HG02840 (cell line): ENCODE measurements around the gene PDLIM3.
"Not testable (repeated sequence)": the region's sequence is repeated elsewhere in the genome, so short reads cannot be mapped to it uniquely, and the experiment has no call there.

Experiments used
- ATAC-seq: cut with Tn5 transposase; IDR thresholded peaks from one replicate; pipeline ENCODE4 v1.9.1; 2021; ENCODE audit warnings: mild to moderate bottlenecking, moderate library complexity, moderate number of reproducible peaks; ENCODE audit not compliant: unreplicated experiment, low FRiP score

Gene PDLIM3

DNA sequence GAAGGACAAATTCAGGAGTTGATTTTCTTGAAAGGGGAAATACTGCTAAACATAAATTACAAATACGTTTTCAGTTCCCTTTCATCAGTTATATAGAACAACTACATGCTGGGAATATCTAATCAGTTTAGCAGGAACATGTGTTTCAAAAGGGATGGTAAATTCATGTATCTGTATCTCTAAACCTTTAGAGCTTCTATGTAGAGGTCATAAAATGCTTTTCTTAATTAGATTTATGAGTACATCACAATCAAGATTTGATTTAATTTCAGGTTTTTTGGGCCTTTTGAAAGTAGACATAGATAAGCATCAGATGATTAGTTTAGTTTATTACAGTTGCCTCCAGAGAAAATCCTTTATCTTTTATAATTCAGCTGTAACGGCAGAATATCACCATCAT is 12.9 kb downstream of the PDLIM3 start:
- no peak for ATAC-seq

DNA sequence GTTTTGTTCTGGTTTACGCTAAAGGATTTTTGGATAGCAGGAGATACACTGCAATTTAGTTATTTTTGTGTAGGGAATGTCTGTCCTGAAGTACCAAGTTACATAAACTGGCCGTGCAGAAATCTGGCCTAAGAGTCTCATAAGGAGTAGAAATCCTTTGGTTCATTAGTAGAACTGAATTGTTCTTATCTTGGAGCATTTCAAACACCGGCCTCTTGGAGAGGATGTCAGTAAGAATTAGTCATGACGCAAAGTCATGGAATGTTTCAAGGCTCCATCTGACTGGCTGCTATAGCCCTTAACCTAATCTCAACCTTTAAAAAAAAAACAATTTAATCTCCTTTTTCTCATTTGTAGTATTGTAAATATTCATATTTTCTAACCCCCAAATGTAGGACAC is 15.2 kb downstream of the PDLIM3 start:
- no peak for ATAC-seq

DNA sequence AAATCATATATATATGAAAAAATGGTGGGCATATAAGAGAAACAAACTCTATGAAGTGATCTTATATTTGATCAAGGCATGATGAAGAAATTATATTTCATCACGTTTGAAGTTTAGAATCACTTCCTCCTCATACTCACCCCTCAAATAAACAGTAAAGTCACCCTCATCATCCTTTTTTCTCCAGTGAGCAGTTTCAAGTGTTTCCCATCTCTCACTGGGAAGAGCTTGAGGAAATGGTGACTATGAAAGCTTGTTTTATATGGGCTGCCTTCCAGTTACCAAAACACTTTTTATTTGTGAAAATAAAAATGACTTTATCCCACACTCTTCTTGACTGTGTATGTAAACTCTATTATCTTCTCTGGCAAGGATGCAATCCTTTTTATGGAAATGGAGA is 16.8 kb downstream of the PDLIM3 start:
- no peak for ATAC-seq

DNA sequence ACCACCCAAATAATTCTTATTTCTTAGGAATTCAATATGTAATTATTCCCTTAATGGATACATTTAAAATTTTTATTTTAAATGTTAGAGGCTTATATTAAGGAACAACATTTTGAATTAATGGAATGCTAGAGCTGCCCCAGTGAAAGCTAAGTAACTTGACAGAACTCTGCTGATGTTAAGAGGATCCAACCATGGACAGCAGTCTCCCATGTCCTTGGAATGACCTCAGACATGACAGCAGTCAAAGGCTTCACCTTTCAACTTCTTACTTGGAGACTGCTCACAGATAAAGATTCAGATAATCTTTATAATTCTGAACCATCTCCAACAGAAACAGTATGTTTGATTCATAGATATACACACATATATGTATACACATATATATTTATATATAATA is 17.2 kb downstream of the PDLIM3 start:
- ATAC-seq: no peak

DNA sequence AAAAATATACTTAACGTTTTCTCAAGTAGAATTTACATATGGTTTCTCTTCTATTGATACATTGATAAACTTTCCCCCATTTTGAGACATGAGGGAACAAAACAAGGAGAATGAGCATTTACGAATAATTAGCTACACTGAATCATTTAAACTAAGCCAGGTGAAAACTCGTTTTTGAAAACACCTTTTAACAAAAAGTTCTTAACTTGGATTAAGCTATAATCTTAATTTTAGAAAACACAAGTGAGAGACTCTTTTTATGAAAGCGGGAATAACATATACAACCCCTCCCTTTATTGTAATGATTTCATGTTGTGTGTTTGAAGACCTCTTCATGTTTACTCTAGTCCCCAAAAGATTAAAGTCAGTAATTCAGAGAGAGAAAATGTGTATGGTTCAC is 20.1 kb downstream of the PDLIM3 start:
- no peak for ATAC-seq

DNA sequence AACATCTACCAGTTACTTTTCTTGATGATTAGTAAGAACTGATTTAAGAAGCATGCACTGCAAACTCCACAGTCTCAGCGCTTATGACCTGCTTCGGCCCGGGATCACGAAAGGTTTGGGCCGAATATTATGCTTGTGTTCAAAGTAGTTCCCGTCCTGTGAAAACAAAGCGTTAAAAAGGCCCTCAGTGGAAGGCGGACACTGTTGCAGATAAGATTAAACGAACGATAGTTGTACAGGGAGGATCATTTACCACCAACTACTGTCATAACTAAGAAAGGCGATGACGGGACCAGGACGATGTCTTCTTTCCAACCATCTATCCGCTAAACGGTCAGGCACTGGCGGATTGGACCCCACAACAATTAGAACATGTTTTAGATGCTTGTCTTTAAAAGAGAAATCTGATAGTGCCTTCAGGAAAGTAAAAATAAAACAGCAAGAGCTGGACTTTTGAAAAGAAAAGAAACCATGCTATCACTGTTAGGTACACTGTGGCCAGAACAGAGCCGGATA is 21.1 kb downstream of the PDLIM3 start:
- ATAC-seq: no peak

DNA sequence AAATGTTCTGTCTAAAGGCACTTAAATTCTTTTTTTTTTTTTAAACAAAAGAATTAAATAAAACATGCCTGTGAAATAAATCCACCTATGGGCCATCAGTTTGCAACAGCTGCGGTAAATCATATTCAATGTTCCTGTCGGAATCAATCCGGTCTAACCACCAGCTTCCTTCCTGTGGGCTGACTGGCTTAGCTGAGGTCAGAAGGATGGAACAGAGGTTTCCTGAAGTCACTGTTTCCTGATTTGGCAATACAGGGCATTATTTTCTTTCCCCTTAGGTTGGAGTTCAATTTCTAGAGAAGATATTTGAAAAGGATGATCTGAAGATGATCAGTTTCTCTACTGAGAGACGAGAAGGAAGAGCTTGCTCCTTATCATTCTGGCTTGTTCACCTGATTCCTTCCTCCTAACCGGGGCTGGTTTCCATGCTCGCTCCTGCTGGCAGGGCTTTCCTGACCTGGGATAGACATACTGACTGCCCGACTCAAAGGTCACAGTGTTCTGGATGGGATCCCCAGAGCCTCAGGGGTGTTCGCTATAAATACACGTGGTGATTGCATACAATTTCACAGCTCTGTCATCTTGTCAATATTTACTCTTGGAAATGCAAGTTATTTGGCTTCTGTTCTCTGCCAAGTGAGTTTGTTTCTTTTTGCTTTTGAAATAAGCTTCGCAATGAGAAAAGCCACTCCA is 21.7 kb downstream of the PDLIM3 start:
- ATAC-seq: no peak

DNA sequence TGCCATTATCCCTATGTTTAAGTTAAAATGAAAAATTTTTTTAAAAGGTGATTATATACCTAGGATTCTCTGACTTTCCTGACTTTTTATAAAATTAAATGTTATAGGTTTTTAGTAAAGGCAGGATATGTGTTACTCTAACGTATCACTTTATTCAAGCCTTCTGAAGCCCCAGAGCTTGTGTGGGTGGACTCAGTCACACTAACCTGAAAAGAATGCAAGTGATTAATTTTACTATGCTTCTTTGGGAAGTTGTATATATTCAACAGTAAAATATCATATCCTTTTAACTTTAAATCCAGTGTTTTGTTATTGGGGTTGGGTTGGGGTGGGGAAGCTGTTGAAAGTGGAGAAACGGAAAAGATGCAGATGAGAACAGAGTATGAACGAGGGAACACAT is 22.8 kb downstream of the PDLIM3 start:
- no peak for ATAC-seq

DNA sequence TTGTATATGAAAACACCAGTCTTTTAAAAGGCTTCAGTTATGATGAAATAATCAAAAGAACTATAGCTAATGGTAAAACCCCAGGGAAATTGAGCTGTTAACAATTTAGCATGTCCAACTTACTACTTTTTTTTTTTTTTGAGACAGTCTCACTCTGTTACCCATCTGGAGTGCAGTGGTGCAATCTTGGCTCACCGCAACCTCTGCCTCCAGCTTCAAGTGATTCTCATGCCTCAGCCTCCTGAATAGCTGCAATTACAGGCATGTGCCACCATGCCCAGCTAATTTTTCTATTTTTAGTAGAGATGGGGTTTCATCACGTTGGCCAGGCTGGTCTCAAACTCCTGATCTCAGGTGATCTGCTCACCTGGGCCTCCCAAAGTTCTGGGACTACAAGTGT is 24.1 kb downstream of the PDLIM3 start:
- not testable (repeated sequence) for ATAC-seq

DNA sequence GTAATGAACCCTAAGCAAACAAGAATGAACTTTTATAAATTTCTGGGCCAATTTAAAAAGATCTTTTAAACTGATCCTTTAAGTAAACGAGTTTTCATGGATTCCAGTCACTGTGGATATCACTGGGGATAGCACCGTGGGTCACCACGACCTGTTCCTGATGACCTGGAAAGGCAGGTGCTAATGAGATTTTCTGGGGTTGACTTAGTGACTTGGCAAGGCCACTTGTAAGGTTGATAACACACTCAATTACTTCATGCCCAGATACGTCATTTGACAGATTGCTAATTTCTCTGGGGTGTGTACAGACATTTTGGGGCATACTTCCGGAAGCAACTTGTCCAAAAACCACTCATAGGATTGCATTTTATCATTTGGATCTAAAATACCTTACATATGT is 24.5 kb downstream of the PDLIM3 start:
- no peak for ATAC-seq

DNA sequence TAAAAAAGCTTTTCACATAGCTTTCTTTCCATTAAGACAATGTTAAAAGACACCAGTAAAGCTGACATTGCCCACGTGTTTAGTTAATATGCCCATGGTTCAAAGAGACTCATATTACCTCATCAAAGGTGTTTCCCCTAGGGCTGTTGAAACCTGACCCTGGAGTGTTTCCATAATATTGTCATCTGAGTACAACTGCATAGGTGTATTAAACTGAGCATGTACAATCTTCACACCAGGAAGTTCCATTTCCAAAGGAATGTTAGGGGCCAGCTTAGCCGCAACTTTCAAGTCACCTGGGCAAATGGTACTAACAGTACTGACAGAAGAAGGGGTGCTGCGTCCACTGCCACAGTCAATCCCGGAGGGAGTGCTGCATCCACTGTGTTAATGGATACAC is 27.1 kb downstream of the PDLIM3 start:
- ATAC-seq: no peak

DNA sequence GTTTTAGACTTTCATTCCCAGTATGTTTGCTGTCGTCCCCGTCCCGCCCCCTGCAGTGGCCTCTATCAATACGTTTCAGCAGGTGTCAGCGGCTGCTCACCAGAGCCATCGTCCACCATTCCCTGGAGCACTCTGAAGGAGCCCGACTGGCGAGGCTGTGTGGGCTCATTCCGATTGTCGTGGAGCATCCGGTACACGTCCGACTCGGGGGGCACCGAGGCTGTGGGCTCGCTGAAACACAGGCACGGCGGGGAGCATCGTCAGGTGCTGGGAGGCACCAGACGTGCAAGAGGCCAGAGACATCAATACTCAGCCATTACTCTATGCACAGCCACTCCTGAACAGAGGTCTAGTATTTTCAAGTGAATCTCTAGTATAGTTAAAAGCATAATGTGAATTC is 28.9 kb downstream of the PDLIM3 start:
- ATAC-seq: no peak

DNA sequence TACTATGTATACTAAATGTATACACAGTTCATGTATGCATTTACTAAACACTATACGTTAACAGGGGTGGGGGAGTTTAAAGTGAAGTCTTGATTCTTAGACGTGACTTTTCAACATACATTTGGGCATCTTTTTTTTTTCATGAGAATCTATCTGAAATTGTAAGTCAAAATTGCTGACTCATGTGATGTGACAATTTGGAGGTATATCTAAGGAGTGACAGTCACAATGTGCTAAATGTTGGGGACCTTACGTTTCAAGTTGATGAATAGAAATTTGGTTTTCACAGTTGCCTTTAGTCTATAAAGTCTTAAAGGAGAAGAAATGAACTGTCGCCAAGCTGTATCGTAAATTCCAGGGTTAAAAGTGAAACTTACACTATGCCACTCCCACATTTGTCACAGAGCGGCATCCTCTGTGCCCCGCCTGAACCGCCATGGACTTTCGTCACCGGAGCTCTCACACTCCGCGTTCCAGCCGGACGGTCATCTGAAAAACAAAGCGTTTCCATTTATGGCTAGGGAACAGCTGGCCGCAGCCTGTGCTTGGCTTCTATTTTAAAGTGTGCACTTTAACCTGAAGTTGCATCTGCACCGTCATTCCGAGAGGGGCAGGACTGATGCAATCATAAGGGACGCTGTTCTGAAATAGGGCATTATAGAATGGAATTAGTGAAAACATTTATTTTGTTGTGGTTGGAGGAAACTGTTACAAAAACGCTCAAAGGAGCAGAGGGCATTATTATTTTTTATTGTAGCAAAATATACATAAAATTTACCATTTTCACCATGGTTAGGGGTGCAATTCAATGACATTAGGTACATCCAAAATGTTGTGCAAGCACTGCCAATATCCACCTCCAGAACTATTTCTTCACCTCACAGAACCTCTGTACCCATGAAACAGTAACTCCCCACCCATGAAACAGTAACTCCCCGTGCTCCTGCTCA is 30.9 kb downstream of the PDLIM3 start:
- ATAC-seq: no peak

DNA sequence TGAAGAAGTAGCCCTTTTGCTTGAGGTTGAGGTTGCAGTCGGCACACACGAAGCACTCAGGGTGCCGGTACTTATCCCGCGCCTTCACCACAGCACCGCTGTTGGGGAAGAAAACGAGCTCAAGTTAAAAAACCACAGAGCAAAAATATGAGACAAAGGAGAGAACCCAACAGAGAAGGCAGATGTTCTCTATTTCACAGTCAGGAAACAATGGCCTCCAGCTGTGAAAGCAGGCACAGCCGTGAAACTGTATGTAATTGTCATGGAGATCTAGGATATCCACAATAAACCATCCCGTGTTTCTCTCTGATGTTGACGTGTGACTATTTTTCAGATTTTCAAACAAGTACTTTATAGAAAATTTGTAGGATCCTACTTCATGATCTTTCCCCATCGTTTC is 32.9 kb downstream of the PDLIM3 start:
- no peak for ATAC-seq

DNA sequence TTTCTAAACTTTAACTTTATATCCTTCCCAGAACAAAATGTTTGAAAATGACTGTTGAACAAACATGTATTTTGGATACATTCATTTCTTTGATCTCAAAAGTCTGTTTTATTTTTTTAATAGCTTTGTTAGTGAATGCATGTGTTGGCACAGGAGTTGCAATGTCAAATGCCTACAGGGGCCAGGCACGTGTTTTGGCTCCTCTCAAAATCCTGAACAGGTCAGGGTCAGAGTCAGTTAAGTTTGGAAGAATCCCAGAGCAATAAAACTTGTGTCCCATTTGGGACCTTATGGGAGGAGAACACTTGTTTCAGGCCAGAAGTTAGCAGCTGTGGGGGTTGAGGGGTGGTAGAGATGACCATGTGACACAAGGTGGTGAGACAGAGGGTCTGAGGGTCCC is 34.7 kb downstream of the PDLIM3 start:
- ATAC-seq: no peak

DNA sequence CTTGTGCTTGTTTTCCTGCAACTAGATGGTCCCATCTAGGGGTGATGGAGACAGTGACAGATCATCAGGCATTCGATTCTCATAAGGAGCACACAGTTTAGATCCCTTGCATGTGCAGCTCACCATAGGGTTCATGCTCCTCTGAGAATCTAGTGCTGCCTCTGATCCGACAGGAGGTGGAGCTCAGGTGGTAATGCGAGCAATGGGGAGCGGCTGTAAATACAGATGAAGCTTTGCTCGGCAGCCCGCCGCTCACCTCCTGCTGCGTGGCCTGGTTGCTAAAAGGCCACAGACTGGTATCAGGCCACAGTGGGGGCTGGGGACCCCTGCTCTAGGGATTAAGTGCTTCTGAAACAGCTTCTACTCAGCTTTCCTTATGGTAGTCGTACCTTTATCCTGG is 35.3 kb downstream of the PDLIM3 start:
- ATAC-seq: no peak

DNA sequence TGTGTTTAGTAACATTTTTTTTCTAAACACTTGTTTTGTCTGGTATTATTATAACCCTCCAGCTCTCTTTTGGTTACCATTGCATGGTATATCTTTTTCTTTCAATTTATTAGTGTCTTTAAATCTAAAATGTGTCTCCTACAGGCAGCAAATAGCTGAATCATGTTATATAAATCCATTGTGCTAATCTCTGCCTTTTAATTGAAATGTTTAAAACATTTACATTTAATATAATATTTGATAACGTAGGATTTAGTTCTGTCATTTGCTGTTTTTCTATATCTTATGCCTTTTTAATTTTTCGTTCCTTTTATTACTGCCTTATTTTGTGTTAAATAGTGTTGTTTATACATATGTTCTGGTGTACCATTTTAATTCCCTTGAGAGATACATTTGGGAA is 46.7 kb downstream of the PDLIM3 start:
- ATAC-seq: no peak

DNA sequence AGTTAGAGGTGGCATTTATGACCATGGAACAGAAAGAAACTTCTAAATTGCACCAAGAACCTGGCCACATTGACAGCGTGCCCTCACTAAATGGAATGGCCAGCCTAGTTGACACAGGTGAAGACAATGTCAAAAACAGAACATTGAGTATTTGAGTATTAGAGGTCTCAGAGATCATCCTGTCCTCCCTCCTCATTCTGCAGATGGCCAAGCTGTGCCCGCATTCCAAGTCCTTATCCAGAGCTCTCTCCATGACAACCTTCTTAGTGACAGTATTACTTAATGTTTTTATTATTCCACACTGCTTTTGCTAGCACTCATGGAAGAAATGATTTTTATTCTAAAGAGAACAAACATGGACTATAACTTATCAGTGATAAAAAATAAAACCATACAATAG is 53.9 kb downstream of the PDLIM3 start:
- no peak for ATAC-seq

DNA sequence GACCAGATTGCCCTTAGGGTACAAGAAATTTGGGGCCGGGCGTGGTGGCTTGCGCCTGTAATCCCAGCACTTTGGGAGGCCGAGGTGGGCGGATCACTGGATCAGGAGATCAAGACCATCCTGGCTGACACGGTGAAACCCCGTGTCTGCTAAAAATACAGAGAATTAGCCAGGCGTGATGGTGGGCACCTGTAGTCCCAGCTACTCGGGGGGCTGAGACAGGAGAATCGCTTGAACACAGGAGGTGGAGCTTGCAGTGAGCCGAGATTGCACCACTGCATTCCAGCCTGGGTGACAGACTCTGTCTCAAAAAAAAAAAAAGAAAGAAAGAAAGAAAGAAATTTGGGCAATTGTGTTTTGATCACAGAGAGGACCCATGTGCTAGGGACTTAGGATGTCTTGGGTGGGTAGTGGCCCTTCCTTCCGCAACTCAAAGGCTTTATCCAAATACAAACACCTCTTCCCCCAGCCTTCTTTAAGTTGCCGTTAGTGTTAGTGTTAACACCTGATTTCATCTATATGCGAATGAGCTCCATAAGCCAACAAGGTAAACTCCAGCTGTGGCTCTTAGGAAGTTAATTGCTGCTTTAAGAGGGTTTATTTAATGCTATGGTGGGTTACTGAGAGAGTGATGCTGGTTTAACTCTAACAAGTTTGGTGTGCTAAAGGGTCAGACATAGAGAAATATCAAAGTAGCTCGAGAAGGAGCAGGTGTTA is 55.1 kb downstream of the PDLIM3 start:
- no peak for ATAC-seq

DNA sequence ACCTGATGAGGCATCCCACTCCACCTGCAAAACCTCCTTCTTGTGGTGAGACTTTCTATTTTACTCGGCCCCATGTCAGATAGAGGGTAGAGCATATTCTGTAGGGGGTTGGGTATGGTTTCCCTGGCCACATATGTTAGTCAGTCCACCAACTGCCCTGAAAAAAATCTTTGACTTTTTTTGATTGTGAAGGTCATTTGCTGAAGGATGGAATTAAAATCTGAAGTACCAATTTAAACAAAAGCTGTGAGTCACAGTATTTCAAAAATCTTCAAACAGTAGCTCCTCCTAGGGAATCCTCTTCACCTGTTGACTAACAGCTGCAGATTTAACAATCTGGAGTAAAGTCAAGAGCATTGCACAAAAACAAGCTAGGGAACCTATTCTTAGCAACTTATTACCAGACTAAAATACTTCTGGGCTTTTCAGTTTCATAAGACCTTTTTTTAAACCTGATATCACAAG is 55.8 kb downstream of the PDLIM3 start:
- ATAC-seq: peak; percentile 87

DNA sequence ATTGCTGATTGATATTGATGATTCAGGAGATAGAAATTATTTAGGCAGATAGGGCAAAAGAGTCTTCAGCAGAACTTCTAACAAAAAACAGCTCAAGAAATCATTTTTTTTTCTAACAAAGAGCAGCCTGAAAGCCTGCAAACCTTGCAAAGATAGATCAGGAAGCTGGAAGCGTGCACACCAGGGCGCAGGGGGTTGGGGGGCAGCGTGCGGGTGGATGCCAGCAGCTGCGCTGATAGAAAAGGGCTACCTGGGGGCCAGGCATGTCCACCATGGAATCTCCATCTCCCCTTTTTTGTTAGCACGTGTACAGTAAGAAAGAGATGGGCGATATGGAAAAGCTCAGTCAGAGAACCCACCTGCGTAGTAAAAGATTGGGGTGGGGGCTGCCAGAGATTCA is 62.1 kb downstream of the PDLIM3 start:
- ATAC-seq: no peak
